HG02981 (cell line): ENCODE measurements around the gene PPP3R1.

Experiments used
- ATAC-seq: cut with Tn5 transposase; IDR thresholded peaks from one replicate; pipeline ENCODE4 v1.9.1; 2021; ENCODE audit warnings: mild to moderate bottlenecking, moderate library complexity; ENCODE audit not compliant: unreplicated experiment

PPP3R1 gene

GRCh38 chr2:68263632-68264031 is 11.3 kb upstream of the PPP3R1 start:
- no peak for ATAC-seq

DNA sequence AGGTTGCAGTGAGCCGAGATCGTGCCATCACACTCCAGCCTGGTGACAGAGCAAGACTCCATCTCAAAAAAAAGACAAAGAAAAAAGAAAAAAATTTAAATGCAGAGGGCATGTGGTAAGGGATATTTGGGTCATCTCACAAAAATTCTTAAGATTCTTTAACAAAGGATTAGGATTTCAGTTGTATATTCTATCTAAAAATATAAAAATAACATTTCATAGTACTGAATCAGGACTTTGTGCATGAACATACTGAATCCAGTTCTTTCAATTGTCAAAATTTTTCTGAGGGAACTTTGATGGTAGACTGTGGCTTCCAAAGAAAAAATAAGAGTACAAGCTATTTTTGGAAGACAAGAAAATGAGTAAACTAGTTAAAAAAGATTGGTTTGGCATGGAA is 6.5 kb upstream of the PPP3R1 start:
- no peak for ATAC-seq

DNA sequence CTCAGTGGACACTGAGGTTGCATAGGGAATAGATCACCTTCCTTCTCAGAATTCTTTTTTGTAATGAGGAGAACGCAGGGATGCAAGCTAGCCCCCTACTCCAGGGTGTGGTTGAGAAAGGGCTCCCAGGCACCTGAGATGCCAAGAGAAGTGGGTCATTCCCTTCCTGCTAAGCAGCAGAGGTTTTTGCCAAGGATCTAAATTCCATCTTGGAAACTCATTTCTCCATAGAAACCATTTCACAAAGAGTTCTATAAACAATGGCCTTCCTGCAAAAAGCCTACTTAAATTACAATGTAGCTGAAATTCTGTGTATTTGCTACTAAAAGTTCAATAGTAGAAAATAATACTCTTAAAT is 3.7 kb upstream of the PPP3R1 start:
- ATAC-seq, result no peak

DNA sequence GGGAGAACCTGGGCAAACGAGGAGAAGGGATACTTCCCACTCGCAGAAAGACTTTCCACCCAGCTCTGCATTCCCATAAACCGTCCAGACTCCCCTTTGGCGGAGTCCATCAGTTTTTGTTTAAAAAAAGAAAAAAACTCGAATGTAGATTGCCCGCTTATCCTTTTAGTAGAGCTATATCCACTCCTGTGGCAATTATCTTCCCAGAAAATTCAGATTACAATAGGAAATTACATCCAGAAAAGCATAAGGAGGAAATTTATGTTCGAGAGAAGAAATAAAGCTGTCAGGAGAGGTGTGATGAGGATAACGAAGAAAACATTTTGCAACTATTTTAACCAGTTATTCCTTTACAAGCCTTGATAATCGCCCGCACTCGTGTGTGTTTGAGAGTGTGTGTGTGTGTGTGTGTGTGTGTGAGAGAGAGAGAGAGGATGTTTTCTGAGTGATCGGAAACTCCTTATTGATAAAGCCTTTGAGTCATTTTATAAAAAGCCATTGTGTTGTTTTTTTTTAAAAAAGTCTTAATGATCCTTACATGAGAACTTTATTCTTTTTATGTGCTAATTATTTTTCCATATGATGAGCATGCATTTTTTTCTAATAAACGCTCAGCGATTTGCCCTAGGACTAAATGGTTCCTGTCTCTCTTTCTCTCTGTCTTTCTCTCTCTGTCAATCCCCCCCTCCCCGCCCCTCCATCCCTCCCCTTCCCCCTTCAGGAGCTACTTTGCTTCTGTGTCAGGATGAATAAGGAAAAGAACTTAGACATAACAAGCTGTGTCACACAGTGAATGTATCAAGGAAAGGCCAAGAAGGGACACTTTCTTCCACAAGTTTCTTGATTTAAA is 1.1 kb upstream of the PPP3R1 start:
- no peak for ATAC-seq

GRCh38 chr2:68251855-68252399 is 405 bp downstream of the PPP3R1 start:
- ATAC-seq, result no peak

DNA sequence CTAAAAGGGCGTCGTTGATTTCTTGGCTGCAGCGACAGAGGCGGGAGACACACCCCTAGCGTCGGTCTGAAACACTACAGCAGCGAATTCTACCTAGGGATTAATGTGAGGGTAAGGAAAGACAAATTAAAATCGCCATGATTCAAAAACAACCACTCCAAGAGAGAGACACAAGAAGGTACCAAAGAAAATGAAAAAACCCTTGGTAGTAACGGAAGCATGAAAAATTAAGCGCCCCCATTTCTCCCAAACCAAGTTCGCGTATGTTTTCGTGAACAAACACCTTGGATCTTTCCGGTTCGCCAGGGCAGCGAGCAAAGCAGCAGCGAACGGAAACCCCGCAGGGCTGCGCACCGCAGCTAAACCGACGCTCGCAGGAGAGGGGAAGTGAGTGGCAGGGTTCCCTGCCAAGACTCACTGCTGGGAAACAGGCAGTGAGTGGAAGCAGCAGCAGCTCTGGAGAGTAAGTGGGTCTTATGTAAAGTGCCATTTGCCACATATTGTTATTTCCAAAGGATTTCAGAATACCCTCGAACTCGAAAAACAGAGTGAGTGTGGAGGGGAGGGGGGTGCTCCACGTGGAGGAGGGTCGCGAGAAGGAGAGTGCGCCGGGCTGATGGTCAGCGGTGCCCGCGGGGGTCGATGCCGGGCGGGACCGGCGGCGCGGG is 1.0 kb downstream of the PPP3R1 start:
- peak; percentile 59 for ATAC-seq

- ATAC-seq, result no peak
Observed at GRCh38 chr2:68250652-68251186, 1.6 kb downstream of the PPP3R1 start.

- no peak for ATAC-seq
Observed at GRCh38 chr2:68250196-68250595, 2.1 kb downstream of the PPP3R1 start.

GRCh38 chr2:68248806-68249205 is 3.5 kb downstream of the PPP3R1 start:
- ATAC-seq, result no peak

DNA sequence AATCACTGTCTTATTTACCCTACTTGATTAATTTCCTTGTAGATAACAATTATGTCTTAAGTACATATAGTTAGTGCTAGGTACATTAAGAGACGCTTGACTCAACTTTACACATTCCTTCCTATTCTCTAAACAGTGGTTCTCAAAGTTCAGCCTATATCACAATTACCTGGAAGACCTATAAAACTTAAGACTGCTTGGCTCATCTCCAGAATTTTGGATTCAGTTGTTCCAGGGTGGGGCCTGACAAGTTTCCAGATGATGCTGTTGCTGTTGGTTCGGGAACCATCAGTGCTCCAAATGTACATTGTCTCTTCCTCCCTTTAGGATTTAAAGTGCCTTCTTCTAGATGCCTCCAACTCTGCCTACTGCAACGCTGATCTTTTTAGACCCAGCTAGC is 4.0 kb downstream of the PPP3R1 start:
- ATAC-seq, result no peak

- ATAC-seq, result no peak
Observed at GRCh38 chr2:68246396-68246795, 5.9 kb downstream of the PPP3R1 start.

DNA sequence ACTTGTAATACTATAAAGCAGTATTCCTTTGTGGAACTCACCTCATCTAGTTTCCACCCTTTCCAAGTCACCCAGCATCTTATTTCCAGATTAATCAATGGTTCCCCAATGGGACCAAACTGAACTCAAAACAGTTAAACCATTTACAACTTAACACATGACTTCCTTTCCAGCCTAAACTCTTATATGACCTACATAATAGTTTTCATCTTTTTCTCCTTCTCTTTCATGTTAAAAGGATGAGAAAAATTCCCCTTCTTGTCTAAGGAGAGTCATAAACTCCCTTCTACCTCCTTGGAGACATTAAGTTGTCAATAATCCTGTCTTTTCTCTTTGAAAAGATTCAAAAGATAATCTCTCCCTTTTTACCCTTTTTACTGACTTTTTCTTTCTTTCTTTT is 6.7 kb downstream of the PPP3R1 start:
- ATAC-seq, result no peak

GRCh38 chr2:68245066-68245465 is 7.3 kb downstream of the PPP3R1 start:
- no peak for ATAC-seq

DNA sequence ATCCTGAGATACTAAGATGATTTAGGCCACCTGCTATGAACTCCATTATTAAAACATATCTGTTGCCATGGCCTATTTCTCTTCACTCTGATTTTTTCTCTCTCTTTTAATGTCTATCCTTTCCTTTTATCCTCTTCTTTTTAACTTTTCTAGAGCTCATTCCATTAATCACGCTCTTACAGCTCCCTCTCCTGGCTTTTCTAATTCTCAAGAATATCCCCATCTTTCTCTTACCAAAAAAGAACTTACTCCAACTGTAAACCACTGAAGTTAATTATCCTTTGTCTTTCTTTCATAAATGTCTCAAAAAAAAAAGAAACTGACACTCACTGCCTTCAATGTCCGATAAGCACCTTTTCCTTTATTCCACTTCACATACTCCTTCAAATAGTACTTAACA is 7.9 kb downstream of the PPP3R1 start:
- no peak for ATAC-seq

- ATAC-seq, result no peak
Observed at GRCh38 chr2:68241732-68242131, 10.6 kb downstream of the PPP3R1 start.

GRCh38 chr2:68240446-68240845 is 11.9 kb downstream of the PPP3R1 start:
- ATAC-seq, result no peak

DNA sequence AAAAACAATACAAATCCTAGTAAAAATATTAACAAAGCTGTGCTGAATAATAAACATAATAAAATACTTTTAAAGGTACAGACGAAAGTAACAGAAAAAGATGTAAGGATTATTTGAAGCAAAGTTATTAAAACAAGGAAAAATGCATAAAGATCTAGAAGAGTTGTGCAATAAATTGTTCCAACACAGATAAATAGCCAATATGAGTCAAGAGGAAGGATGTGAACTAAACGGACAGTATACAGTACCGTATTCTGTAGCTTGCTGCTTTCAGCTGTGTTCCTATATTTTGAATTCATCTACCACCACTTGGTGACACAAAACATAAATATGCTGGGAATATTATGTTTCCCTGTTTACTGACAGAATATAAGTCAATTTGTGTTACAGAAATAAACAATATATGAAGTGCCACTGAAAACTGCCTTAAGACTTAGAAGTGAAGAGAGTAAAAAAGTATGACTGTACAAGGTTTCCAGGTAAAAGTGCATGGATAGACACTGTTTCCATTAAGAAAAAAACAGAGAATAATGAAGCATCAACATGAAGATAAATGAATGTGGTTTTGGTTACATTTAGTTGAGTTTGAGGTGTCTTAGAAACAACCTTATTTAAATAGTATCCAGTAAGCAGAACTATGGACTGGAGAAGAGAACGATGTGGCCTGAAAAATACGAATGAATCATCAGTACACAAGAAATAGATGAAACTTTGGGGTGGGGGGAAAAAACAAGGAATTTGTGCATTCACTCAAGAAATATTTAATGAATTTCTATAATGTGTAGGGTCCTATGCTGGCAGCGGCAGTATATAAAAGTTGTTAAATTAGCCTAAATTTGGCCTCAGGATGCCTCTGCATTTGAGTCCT is 13.1 kb downstream of the PPP3R1 start:
- no peak for ATAC-seq

GRCh38 chr2:68237976-68238580 is 14.3 kb downstream of the PPP3R1 start:
- no peak for ATAC-seq

GRCh38 chr2:68237404-68237803 is 14.9 kb downstream of the PPP3R1 start:
- ATAC-seq, result no peak

DNA sequence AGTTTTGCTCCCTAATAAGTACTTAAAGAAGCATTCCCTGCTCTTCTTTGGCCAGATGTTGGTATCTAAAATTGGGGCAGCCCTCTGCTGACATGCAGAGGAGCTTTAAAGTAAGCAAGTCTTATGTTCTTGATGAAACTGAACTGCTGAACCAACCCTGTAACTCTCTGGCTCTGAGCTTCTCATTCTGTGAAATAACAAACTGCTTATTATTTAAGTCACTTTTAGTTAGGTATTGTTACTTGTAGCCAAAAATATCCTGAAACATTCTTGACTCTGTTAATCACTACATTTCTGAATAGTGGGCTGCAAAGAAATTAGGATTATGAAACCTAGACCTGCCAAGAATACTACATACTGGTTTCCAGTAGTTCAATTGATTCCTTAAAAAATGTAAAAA is 15.5 kb downstream of the PPP3R1 start:
- no peak for ATAC-seq
